BLaER1 treated with 17β-estradiol and CSF1 and Interleukin-3, amounts not matched to agents 10 nM and 100 nM (cell line): ENCODE data around the gene MTUS2.

ENCODE experiments used
- H3K27ac ChIP-seq, 11 experiments: shearing (Covaris generic); formaldehyde crosslinking; 2 replicates each; pipeline ENCODE4 v1.8.1; 2022
- H3K27me3 ChIP-seq, 11 experiments: shearing (Covaris generic); formaldehyde crosslinking; 2 replicates each; pipeline ENCODE4 v1.8.1; 2022
- H3K36me3 ChIP-seq, 11 experiments: shearing (Covaris generic); formaldehyde crosslinking; 2 replicates each; pipeline ENCODE4 v1.8.1; 2022
- H3K4me1 ChIP-seq, 10 experiments: shearing (Covaris generic); formaldehyde crosslinking; 2 replicates each; pipeline ENCODE4 v1.8.1; 2022
- H3K4me2 ChIP-seq, 11 experiments: shearing (Covaris generic); formaldehyde crosslinking; 2 replicates each; pipeline ENCODE4 v1.8.1; 2022
- H3K4me3 ChIP-seq, 10 experiments: shearing (Covaris generic); formaldehyde crosslinking; 2 replicates each; pipeline ENCODE4 v1.8.1; 2022
- H3K9ac ChIP-seq, 11 experiments: shearing (Covaris generic); formaldehyde crosslinking; 2 replicates each; pipeline ENCODE4 v1.8.1; 2022
- H3K9me3 ChIP-seq, 11 experiments: shearing (Covaris generic); formaldehyde crosslinking; replicated peaks in 1 of 11; 2 replicates each; pipeline ENCODE4 v1.8.1; 2022
- H4K20me1 ChIP-seq, 11 experiments: shearing (Covaris generic); formaldehyde crosslinking; 2 replicates each; pipeline ENCODE4 v1.8.1; 2022
- Cebpa-rat ChIP-seq, 11 experiments: shearing (Covaris generic); IDR thresholded peaks; 2 replicates each; pipeline ENCODE4 v1.8.1; 2022

Gene MTUS2

GRCh38 chr13:29429286-29429900, 609.3 kb downstream of the MTUS2 start:
- H3K36me3 ChIP-seq, result no peaks in the 10 kb centered on the region
- H3K27me3 ChIP-seq, result peaks cover 0 to 17% (median 7%) of the 10 kb centered on the region in 11 experiments; a peak in 10 of 22 replicates
- no peak overlapping the region for H3K4me3 ChIP-seq
- H3K4me2 ChIP-seq, result no peak overlapping the region
- no peak for TF ChIP-seq Cebpa-rat (IDR thresholded peaks at IDR 0.05)
- no peak overlapping the region for H3K27ac ChIP-seq
- H3K9ac ChIP-seq, result no peak overlapping the region
- peaks cover 0 to 7% (median 4%) of the 10 kb centered on the region in 10 experiments; a peak in 10 of 20 replicates for H3K4me1 ChIP-seq
- no peaks in the 10 kb centered on the region for H4K20me1 ChIP-seq
- no peaks in the 10 kb centered on the region for H3K9me3 ChIP-seq

- no peak overlapping the region for H3K27ac ChIP-seq
- H3K4me3 ChIP-seq, result no peak overlapping the region
Observed at GRCh38 chr13:29434217-29434945, 614.2 kb downstream of the MTUS2 start.

GRCh38 chr13:29435125-29435911, 615.2 kb downstream of the MTUS2 start:
- no peaks in the 10 kb centered on the region for H3K9me3 ChIP-seq
- H3K4me3 ChIP-seq, result no peak overlapping the region
- H3K9ac ChIP-seq, result no peak overlapping the region

More at GRCh38 chr13:29434217-29434945, 614.2 kb downstream of the MTUS2 start:
- H3K27me3 ChIP-seq, result peaks cover 0 to 3% (median 0%) of the 10 kb centered on the region in 11 experiments; a peak in 1 of 22 replicates
- no peak overlapping the region for H3K9ac ChIP-seq
- no peaks in the 10 kb centered on the region for H3K9me3 ChIP-seq
- H4K20me1 ChIP-seq, result no peaks in the 10 kb centered on the region
- peaks cover 0 to 13% (median 9%) of the 10 kb centered on the region in 10 experiments; a peak in 10 of 20 replicates for H3K4me1 ChIP-seq
- H3K4me2 ChIP-seq, result peak overlapping the region in 8 of 11 experiments; percentile 5 to 48 (median 30); a peak in 11 of 22 replicates
- H3K36me3 ChIP-seq, result no peaks in the 10 kb centered on the region
- TF ChIP-seq Cebpa-rat (IDR thresholded peaks at IDR 0.05), result no peak

GRCh38 chr13:29436291-29436690, 616.2 kb downstream of the MTUS2 start:
- Histone ChIP-seq H4K20me1 (no peaks in the 10 kb centered on the region), H3K27me3 (no peaks in the 10 kb centered on the region), H3K36me3 (no peaks in the 10 kb centered on the region), H3K9ac (no peak overlapping the region), H3K4me2 (no peak overlapping the region), H3K27ac (no peak overlapping the region), H3K4me1 (peaks cover 0 to 13% (median 9%) of the 10 kb centered on the region in 10 experiments; a peak in 10 of 20 replicates), H3K9me3 (no peaks in the 10 kb centered on the region), H3K4me3 (no peak overlapping the region)
- TF ChIP-seq Cebpa-rat (IDR thresholded peaks at IDR 0.05), result no peak

More at GRCh38 chr13:29435125-29435911, 615.2 kb downstream of the MTUS2 start:
- TF ChIP-seq Cebpa-rat (IDR thresholded peaks at IDR 0.05), result no peak
- H3K4me2 ChIP-seq, result peak overlapping the region in 7 of 11 experiments; percentile 5 to 48 (median 22); a peak in 7 of 22 replicates
- peaks cover 0 to 13% (median 9%) of the 10 kb centered on the region in 10 experiments; a peak in 10 of 20 replicates for H3K4me1 ChIP-seq
- no peaks in the 10 kb centered on the region for H3K36me3 ChIP-seq
- H3K27me3 ChIP-seq, result no peaks in the 10 kb centered on the region
- no peak overlapping the region for H3K27ac ChIP-seq
- no peaks in the 10 kb centered on the region for H4K20me1 ChIP-seq

GRCh38 chr13:29436721-29437280, 616.7 kb downstream of the MTUS2 start:
- TF ChIP-seq Cebpa-rat (IDR thresholded peaks at IDR 0.05), result no peak
- H3K36me3 ChIP-seq, result no peaks in the 10 kb centered on the region
- no peak overlapping the region for H3K4me3 ChIP-seq
- peaks cover 0 to 13% (median 9%) of the 10 kb centered on the region in 10 experiments; a peak in 10 of 20 replicates for H3K4me1 ChIP-seq
- H3K9me3 ChIP-seq, result no peaks in the 10 kb centered on the region
- no peaks in the 10 kb centered on the region for H4K20me1 ChIP-seq
- no peak overlapping the region for H3K4me2 ChIP-seq
- no peak overlapping the region for H3K27ac ChIP-seq
- no peaks in the 10 kb centered on the region for H3K27me3 ChIP-seq
- no peak overlapping the region for H3K9ac ChIP-seq

- Histone ChIP-seq H3K4me3 (no peak overlapping the region), H3K27ac (no peak overlapping the region), H3K4me1 (peaks cover 0 to 12% (median 9%) of the 10 kb centered on the region in 10 experiments; a peak in 10 of 20 replicates), H3K9ac (no peak overlapping the region), H4K20me1 (no peaks in the 10 kb centered on the region), H3K4me2 (no peak overlapping the region), H3K36me3 (no peaks in the 10 kb centered on the region), H3K27me3 (no peaks in the 10 kb centered on the region), H3K9me3 (no peaks in the 10 kb centered on the region)
- no peak for TF ChIP-seq Cebpa-rat (IDR thresholded peaks at IDR 0.05)
Observed at GRCh38 chr13:29438769-29439168, 618.6 kb downstream of the MTUS2 start.

GRCh38 chr13:29439601-29440388, 619.7 kb downstream of the MTUS2 start:
- Histone ChIP-seq H3K4me3 (no peak overlapping the region), H3K27me3 (no peaks in the 10 kb centered on the region), H3K4me2 (no peak overlapping the region), H3K9ac (no peak overlapping the region), H3K9me3 (no peaks in the 10 kb centered on the region), H3K36me3 (no peaks in the 10 kb centered on the region), H3K27ac (no peak overlapping the region), H3K4me1 (peaks cover 0 to 4% (median under 1%) of the 10 kb centered on the region in 10 experiments; a peak in 9 of 20 replicates), H4K20me1 (no peaks in the 10 kb centered on the region)
- no peak for TF ChIP-seq Cebpa-rat (IDR thresholded peaks at IDR 0.05)

GRCh38 chr13:29441306-29441705, 621.2 kb downstream of the MTUS2 start:
- no peak overlapping the region for H3K4me2 ChIP-seq
- H3K9me3 ChIP-seq, result no peaks in the 10 kb centered on the region
- no peaks in the 10 kb centered on the region for H4K20me1 ChIP-seq
- no peak for TF ChIP-seq Cebpa-rat (IDR thresholded peaks at IDR 0.05)
- no peaks in the 10 kb centered on the region for H3K27me3 ChIP-seq
- no peak overlapping the region for H3K27ac ChIP-seq
- no peaks in the 10 kb centered on the region for H3K4me1 ChIP-seq
- no peak overlapping the region for H3K9ac ChIP-seq
- H3K4me3 ChIP-seq, result no peak overlapping the region
- H3K36me3 ChIP-seq, result no peaks in the 10 kb centered on the region
